Osteoblast (primary cell): ENCODE results near the gene DDX49. TPM values are rescaled to one million over a fixed set of nuclear protein-coding genes. Genes with fewer than 3 reads are reported as not detected.

Experiments used
- DNase-seq: peaks from one replicate; pipeline ENCODE4 v3.0.0; 2011; ENCODE audit warnings: low spot score, mixed read lengths; ENCODE audit not compliant: insufficient read length; ENCODE audit errors: missing footprints
- H2AFZ ChIP-seq: 2 replicates; pipeline ENCODE4 v1.6.0; 2011; ENCODE audit warnings: mild to moderate bottlenecking, low read length
- H3K27ac ChIP-seq: 2 replicates; pipeline ENCODE4 v1.5.1; 2011; ENCODE audit warnings: mild to moderate bottlenecking, low read depth, low read length, moderate library complexity
- H3K27me3 ChIP-seq: 2 replicates; pipeline ENCODE4 v1.6.0; 2012; ENCODE audit warnings: mild to moderate bottlenecking, control low read depth, inconsistent platforms, low read length, moderate library complexity; ENCODE audit not compliant: insufficient read depth
- H3K36me3 ChIP-seq: 2 replicates; pipeline ENCODE4 v1.5.1; 2011; ENCODE audit warnings: mild to moderate bottlenecking, low read length, control low read depth, moderate library complexity; ENCODE audit not compliant: insufficient read depth
- H3K4me1 ChIP-seq: 2 replicates; pipeline ENCODE4 v1.5.1; 2011; ENCODE audit warnings: mild to moderate bottlenecking, low read length, control low read depth, moderate library complexity; ENCODE audit not compliant: insufficient read depth
- H3K4me2 ChIP-seq: 2 replicates; pipeline ENCODE4 v1.6.0; 2011; ENCODE audit warnings: mild to moderate bottlenecking, low read length; ENCODE audit not compliant: insufficient read depth
- H3K4me3 ChIP-seq: fragments of 200-600 bp; sonication (generic); 3 replicates; pipeline ENCODE4 v1.5.1; 2012; ENCODE audit warnings: mild to moderate bottlenecking, low read length, inconsistent platforms; ENCODE audit not compliant: insufficient read depth
- H3K79me2 ChIP-seq: 2 replicates; pipeline ENCODE4 v1.6.0; 2012; ENCODE audit warnings: mild to moderate bottlenecking, low read length, control low read depth, inconsistent platforms; ENCODE audit not compliant: insufficient read depth
- H3K9me3 ChIP-seq: 2 replicates; pipeline ENCODE4 v1.5.1; 2011; ENCODE audit warnings: low read depth, low read length, control low read depth
- H4K20me1 ChIP-seq: 2 replicates; pipeline ENCODE4 v1.6.0; 2012; ENCODE audit warnings: mild to moderate bottlenecking, low read length, control low read depth; ENCODE audit not compliant: insufficient read depth
- CTCF ChIP-seq: IDR thresholded peaks from 2 replicates; pipeline ENCODE4 v1.5.1; 2011; ENCODE audit warnings: mild to moderate bottlenecking, low read depth, low read length, moderate library complexity; ENCODE audit errors: extremely low read depth
- total RNA-seq: library from RNA; depleted of rRNA; stranded (reverse); fragments of >200 nt; gene quantifications from 2 replicates; pipeline ENCODE4 v1.2.3, GENCODE V29; 2012

DDX49 gene
- total RNA-seq, 1 donor = 46.7 TPM

- peaks cover 16% of the 10 kb centered on the region for H3K36me3 ChIP-seq
- H2AFZ ChIP-seq = peak overlapping the region; percentile 90
- TF ChIP-seq CTCF = no peak
- H3K4me2 ChIP-seq = peak overlapping the region; percentile 82
- H3K27me3 ChIP-seq = no peaks in the 10 kb centered on the region
- peaks cover 35% of the 10 kb centered on the region for H3K79me2 ChIP-seq
- H4K20me1 ChIP-seq = peaks cover 4% of the 10 kb centered on the region
- peaks cover 7% of the 10 kb centered on the region for H3K4me1 ChIP-seq
- H3K27ac ChIP-seq = no peak overlapping the region
- H3K9me3 ChIP-seq = no peaks in the 10 kb centered on the region
- peak overlapping the region; percentile 62 for H3K4me3 ChIP-seq
- DNase-seq = peak; percentile 73
Observed at GRCh38 chr19:18941628-18942354, 22.3 kb downstream of the DDX49 start.

- no peak for TF ChIP-seq CTCF
- no peak overlapping the region for H3K4me3 ChIP-seq
Observed at GRCh38 chr19:18942692-18943091, 23.2 kb downstream of the DDX49 start.

GRCh38 chr19:18943465-18943864 is 23.9 kb downstream of the DDX49 start:
- Histone ChIP-seq H3K27me3 (no peaks in the 10 kb centered on the region), H2AFZ (no peak overlapping the region), H3K27ac (no peak overlapping the region), H3K9me3 (no peaks in the 10 kb centered on the region), H3K4me2 (no peak overlapping the region), H3K36me3 (peaks cover 7% of the 10 kb centered on the region), H3K4me3 (no peak overlapping the region), H4K20me1 (no peaks in the 10 kb centered on the region), H3K4me1 (peaks cover 7% of the 10 kb centered on the region), H3K79me2 (peaks cover 27% of the 10 kb centered on the region)
- no peak for TF ChIP-seq CTCF
- no peak for DNase-seq

More at GRCh38 chr19:18942692-18943091, 23.2 kb downstream of the DDX49 start:
- Histone ChIP-seq H3K27me3 (no peaks in the 10 kb centered on the region), H3K9me3 (no peaks in the 10 kb centered on the region), H3K4me2 (no peak overlapping the region), H2AFZ (no peak overlapping the region), H3K36me3 (peaks cover 14% of the 10 kb centered on the region), H4K20me1 (peaks cover 4% of the 10 kb centered on the region), H3K79me2 (peaks cover 32% of the 10 kb centered on the region), H3K4me1 (peaks cover 7% of the 10 kb centered on the region), H3K27ac (no peak overlapping the region)
- DNase-seq = peak; percentile 50

- DNase-seq = peak; percentile 18
- Histone ChIP-seq H3K79me2 (peaks cover 9% of the 10 kb centered on the region), H3K27ac (no peak overlapping the region), H3K27me3 (no peaks in the 10 kb centered on the region), H3K4me1 (peaks cover 4% of the 10 kb centered on the region), H3K36me3 (peaks cover 4% of the 10 kb centered on the region), H2AFZ (no peak overlapping the region), H3K4me2 (no peak overlapping the region), H3K4me3 (no peak overlapping the region), H3K9me3 (no peaks in the 10 kb centered on the region), H4K20me1 (no peaks in the 10 kb centered on the region)
- TF ChIP-seq CTCF = no peak
Observed at GRCh38 chr19:18945297-18945696, 25.8 kb downstream of the DDX49 start.
